HG03108 (cell line): Measurements from ENCODE around the gene SLC35E4.
"Not testable (repeated sequence)": the region's sequence is repeated elsewhere in the genome, so short reads cannot be mapped to it uniquely, and the experiment has no call there.

Experiments used
- ATAC-seq: cut with Tn5 transposase; IDR thresholded peaks from one replicate; pipeline ENCODE4 v1.9.1; 2021; ENCODE audit warnings: moderate library complexity; ENCODE audit not compliant: unreplicated experiment

SLC35E4 gene

GRCh38 chr22:30649430-30650007, 13.9 kb downstream of the SLC35E4 start:
- ATAC-seq: peak; percentile 80

GRCh38 chr22:30650508-30651116, 15.0 kb downstream of the SLC35E4 start:
- no peak for ATAC-seq

DNA sequence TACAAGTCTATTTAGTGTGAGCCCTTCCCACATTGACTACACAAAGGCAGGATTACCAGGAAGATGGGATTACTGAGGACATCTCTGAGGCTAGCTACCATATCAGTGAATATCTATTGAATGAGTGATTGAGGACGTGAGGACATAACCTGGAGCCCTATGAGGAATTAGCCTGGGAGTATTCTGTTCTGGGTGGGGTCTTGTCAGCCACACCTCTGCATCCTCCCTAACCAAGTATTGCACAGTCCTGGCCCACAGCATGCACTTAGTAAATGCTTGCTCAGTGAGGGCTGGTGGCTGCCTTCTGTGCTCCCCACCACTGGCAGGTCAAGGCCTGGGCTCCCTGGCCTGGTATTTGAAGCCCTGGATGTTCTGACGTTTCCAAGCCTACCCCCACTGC, 17.3 kb downstream of the SLC35E4 start:
- no peak for ATAC-seq

GRCh38 chr22:30654361-30654760, 18.8 kb downstream of the SLC35E4 start:
- ATAC-seq: no peak

DNA sequence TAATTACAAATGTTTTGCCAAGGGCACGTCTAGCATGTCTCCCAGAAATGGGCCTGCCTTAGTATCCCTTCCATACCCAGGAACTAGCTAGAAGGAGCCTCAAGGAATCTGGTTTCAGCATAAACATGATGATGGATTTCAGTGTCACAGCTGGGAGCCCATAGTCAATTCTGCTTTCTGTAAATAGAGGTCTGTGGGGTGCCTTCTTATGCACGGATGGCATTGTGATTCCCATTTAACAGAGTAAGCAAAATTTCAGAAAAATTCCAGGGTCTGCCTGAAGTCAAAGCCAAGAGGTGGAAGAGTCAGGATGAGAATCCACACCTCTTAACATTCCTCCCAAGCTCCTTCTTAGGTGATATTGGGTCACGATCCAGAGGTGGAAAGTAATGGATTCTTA, 20.0 kb downstream of the SLC35E4 start:
- ATAC-seq: no peak

- ATAC-seq: no peak
Observed at GRCh38 chr22:30662040-30662439, 26.5 kb downstream of the SLC35E4 start.

GRCh38 chr22:30664798-30665197, 29.2 kb downstream of the SLC35E4 start:
- no peak for ATAC-seq

GRCh38 chr22:30665266-30665665, 29.7 kb downstream of the SLC35E4 start:
- no peak for ATAC-seq

GRCh38 chr22:30665786-30666185, 30.2 kb downstream of the SLC35E4 start:
- ATAC-seq: no peak

DNA sequence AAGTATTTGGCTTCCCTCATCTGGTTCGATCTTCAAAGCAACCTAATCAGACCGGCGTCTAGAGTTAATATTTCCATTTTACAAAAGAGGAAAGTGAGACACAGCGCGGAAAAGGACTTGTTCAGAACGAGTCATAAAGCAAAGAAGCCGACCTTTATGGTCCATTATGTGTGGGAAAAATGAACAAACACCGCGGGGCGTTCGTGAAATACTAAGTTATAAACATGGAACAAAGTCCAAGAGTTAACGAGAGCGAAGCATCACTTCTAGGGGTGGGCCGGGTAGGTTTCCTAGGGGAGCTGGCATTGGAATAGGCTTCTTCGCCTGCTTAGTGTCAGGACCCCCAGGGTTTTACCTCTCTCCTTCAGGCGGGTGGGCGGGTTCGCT, 31.5 kb downstream of the SLC35E4 start:
- peak; percentile 9 for ATAC-seq

- ATAC-seq: peak; percentile 81
Observed at GRCh38 chr22:30667494-30668385, 32.2 kb downstream of the SLC35E4 start, which contains the start of gene DUSP18. Gene DUSP18 (minus strand): TSS chr22:30667875. CDS start chr22:30664003, 3,872 bp downstream.

- ATAC-seq: no peak
Observed at GRCh38 chr22:30668386-30668710, 32.8 kb downstream of the SLC35E4 start.

DNA sequence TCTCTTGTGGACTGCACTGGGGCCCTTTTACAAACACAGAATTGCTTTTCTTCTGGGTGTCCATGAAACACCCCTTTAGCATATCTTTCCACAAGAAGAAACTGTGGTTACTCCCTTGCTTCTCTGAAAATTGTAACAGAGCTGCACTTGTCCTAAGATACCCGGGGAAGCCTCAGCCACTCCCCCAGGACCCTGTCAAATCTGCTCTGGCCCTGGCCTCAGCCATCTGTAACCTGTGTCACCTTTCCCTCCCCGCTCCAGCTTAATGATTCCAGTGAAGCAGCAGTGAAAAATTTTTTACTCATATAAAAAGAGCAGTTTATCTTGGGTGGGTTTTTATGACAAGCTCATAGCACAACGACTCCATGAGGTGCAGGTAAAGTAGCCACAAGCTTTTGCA, 35.5 kb downstream of the SLC35E4 start:
- ATAC-seq: no peak

GRCh38 chr22:30673136-30673535, 37.6 kb downstream of the SLC35E4 start:
- ATAC-seq: no peak

GRCh38 chr22:30674482-30674881, 38.9 kb downstream of the SLC35E4 start:
- ATAC-seq: no peak

GRCh38 chr22:30675436-30675835, 39.9 kb downstream of the SLC35E4 start:
- ATAC-seq: no peak

DNA sequence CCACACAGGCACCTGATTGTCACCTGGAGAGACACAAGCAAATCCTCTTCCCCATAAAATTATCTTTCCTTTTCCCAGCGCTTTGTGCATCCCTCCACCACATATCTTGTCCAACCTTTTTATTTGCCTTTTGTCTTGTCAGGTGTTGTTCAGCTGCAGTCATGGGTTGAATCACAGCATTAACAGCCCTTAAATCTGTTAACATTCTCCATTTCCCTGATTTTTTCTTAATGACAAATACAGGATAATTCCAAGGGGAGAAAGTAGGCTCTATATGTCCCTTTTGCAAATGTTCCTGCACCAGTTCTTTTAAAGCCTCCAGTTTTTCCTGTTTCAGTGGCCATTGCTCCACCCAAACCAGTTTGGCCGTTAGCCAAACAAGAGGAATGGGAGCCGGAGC, 41.0 kb downstream of the SLC35E4 start:
- not testable (repeated sequence) for ATAC-seq

- ATAC-seq: not testable (repeated sequence)
Observed at GRCh38 chr22:30679895-30680690, 44.5 kb downstream of the SLC35E4 start.

GRCh38 chr22:30680991-30681770, 45.6 kb downstream of the SLC35E4 start:
- no peak for ATAC-seq

- ATAC-seq: no peak
Observed at GRCh38 chr22:30681831-30682230, 46.2 kb downstream of the SLC35E4 start.
